K562 (cell line): ENCODE data around the gene SPACA9. TPM values are rescaled to one million over a fixed set of nuclear protein-coding genes. Genes with fewer than 3 reads are reported as not detected.

Experiments used
- AFF4 ChIP-seq: sonication (generic); formaldehyde crosslinking; IDR thresholded peaks from 2 replicates; pipeline ENCODE4 v1.8.0; 2023; ENCODE audit warnings: mild to moderate bottlenecking, missing genetic modification reagents
- BHLHE40 ChIP-seq: IDR thresholded peaks from 2 replicates; pipeline ENCODE4 v1.6.1; 2011; ENCODE audit warnings: low read length, improper control_type of control experiment
- CBFA2T2 ChIP-seq: fragments of 450-650 bp; conservative IDR thresholded peaks from 2 replicates; pipeline ENCODE4 v1.6.1; 2017; ENCODE audit warnings: mild to moderate bottlenecking
- EWSR1 ChIP-seq: fragments of 450-650 bp; IDR thresholded peaks from 2 replicates; pipeline ENCODE4 v1.6.1; 2018; ENCODE audit warnings: borderline replicate concordance, mild to moderate bottlenecking, low read depth, moderate library complexity; ENCODE audit not compliant: partially characterized antibody
- HINFP ChIP-seq: fragments of 450-650 bp; conservative IDR thresholded peaks from 2 replicates; pipeline ENCODE4 v1.6.1; 2016; ENCODE audit warnings: missing genetic modification characterization, low read depth, mild to moderate bottlenecking, control low read depth, missing compliant biosample characterization
- KDM4B ChIP-seq, 2 experiments: fragments of 450-650 bp in 1 of 2; sonication (generic) in 1 of 2; IDR thresholded peaks; 2 replicates each; pipeline ENCODE4 v1.6.1; 2016 to 2017; ENCODE audit warnings: borderline replicate concordance in 2 of 2, antibody characterized with exemption in 1 of 2, low read depth in 1 of 2, mild to moderate bottlenecking in 1 of 2
- MYC ChIP-seq, 2 experiments: fragments of 250-450 bp in 1 of 2; sonication (Bioruptor Pico) in 1 of 2; IDR thresholded peaks; 2 replicates each; pipeline versions ENCODE4 v1.5.1 to v1.6.1; 2012 to 2021; ENCODE audit warnings: low read depth in 2 of 2, borderline replicate concordance in 1 of 2, improper control_type of control experiment in 1 of 2, low read length in 1 of 2, mild to moderate bottlenecking in 1 of 2, moderate library complexity in 1 of 2
- RNF219 ChIP-seq: fragments of 250-450 bp; sonication (Bioruptor Pico); IDR thresholded peaks from 2 replicates; pipeline ENCODE4 v1.5.0; 2022; ENCODE audit warnings: mild to moderate bottlenecking
- THAP7 ChIP-seq: fragments of 250-450 bp; sonication (Bioruptor Pico); IDR thresholded peaks from 2 replicates; pipeline ENCODE4 v1.5.0; 2021
- ZNF431 ChIP-seq: sonication (generic); formaldehyde crosslinking; IDR thresholded peaks from 2 replicates; pipeline ENCODE4 v1.8.0; 2022; ENCODE audit warnings: mild to moderate bottlenecking, missing genetic modification reagents
- ZNF609 ChIP-seq: sonication (generic); formaldehyde crosslinking; IDR thresholded peaks from 2 replicates; pipeline ENCODE4 v1.8.1; 2023; ENCODE audit warnings: missing genetic modification reagents, mild to moderate bottlenecking, borderline replicate concordance
- polyA plus RNA-seq, 8 experiments: library from polyadenylated mRNA; depleted of rRNA in 4 of 8; stranded (reverse) in 5 of 8; unstranded in 3 of 8; fragments of >200 nt; fragmentation: Nextera tagmentation in 2 of 8; fragmentation: Illumina TruSeq in 1 of 8; extraction: Ambion mirVana in 2 of 8; extraction: Trizol in 1 of 8; gene quantifications; 2 replicates each; pipeline versions ENCODE4 v1.2.1 to v1.2.3, GENCODE V29; 2011 to 2014; ENCODE audit warnings: inconsistent platforms in 1 of 8, missing spikeins in 1 of 8
- total RNA-seq, 7 experiments: library from RNA; depleted of rRNA in 6 of 7; stranded (reverse); fragments of >200 nt in 6 of 7; fragmentation: Illumina TruSeq in 2 of 7; extraction: Trizol in 2 of 7; gene quantifications; 2 replicates each; pipeline versions ENCODE4 v1.2.1 to v1.2.3, GENCODE V29; 2011 to 2021; ENCODE audit warnings: low replicate concordance in 1 of 7

SPACA9 gene
- total and polyA plus RNA-seq, 9 of the 15 experiments (the other 6 are each of a cell fraction or from before 2014, with no cell fraction given) = 0.06 to 0.51 (median 0.36) TPM

- TF ChIP-seq RNF219 (CRISPR knock-in tag) (no peak), THAP7 (no peak), AFF4 (CRISPR knock-in tag) (no peak; the same call in 1 of the 2 replicates), EWSR1 (no peak), KDM4B (IDR thresholded peaks at IDR 0.05; ENCODE audit: borderline replicate concordance in 2 of 2, low read depth in 1 of 2) (no peak), HINFP (tag) (no peak), ZNF609 (CRISPR knock-in tag) (no peak), CBFA2T2 (no peak), BHLHE40 (peak; percentile 37; the same call in 1 of the 2 replicates), MYC (IDR thresholded peaks at IDR 0.05; ENCODE audit: low read depth, low read length) (peak; percentile 55; the same call in 1 of the 2 replicates), MYC (CRISPR knock-in tag; IDR thresholded peaks at IDR 0.05; ENCODE audit: borderline replicate concordance, low read depth) (no peak), ZNF431 (CRISPR knock-in tag) (no peak)
Measured at GRCh38 chr9:132877824-132878694, 639 bp upstream of the SPACA9 start, which contains the start of gene AK8 (continued).
